ENCODE results near the gene ZNF408.

DNA sequence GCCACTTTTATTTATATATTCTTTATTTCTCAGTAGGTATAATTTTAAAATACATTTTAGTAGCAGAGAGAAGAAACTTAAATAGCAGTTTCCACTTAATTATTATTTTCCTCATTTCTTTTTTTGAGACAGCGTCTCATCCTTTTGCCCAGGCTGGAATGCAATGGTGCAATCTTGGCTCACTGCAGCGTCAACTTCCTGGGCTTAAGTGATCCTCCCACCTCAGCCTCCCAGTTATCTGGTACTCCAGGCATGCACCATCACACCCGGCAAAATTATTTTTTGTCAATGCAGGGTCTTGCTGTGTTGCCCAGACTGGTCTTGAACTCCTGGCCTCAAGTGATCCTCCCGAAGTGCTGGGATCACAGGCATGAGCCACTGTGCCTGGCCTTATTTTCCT is 45.2 kb upstream of the ZNF408 start:
- TF ChIP-seq, protein P1, sequence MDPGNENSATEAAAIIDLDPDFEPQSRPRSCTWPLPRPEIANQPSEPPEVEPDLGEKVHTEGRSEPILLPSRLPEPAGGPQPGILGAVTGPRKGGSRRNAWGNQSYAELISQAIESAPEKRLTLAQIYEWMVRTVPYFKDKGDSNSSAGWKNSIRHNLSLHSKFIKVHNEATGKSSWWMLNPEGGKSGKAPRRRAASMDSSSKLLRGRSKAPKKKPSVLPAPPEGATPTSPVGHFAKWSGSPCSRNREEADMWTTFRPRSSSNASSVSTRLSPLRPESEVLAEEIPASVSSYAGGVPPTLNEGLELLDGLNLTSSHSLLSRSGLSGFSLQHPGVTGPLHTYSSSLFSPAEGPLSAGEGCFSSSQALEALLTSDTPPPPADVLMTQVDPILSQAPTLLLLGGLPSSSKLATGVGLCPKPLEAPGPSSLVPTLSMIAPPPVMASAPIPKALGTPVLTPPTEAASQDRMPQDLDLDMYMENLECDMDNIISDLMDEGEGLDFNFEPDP (CRISPR knock-in tag; conservative IDR thresholded peaks at IDR 0.05) = no peak
- TF ChIP-seq SP1 (IDR thresholded peaks at IDR 0.05) (no peak), SP1 (CRISPR knock-in tag; IDR thresholded peaks at IDR 0.05) (no peak), SOX5 (CRISPR knock-in tag; IDR thresholded peaks at IDR 0.05; ENCODE audit: borderline replicate concordance) (no peak), SMARCE1 (IDR thresholded peaks at IDR 0.05; ENCODE audit: borderline replicate concordance) (no peak), ZFAT (CRISPR knock-in tag; conservative IDR thresholded peaks at IDR 0.05) (no peak), FOSL2 (CRISPR knock-in tag; IDR thresholded peaks at IDR 0.05) (no peak), MAFF (IDR thresholded peaks at IDR 0.05; ENCODE audit: low read depth, low read length) (no peak), RBFOX2 (IDR thresholded peaks at IDR 0.05; ENCODE audit: low read depth, low read length) (no peak), SUZ12 (IDR thresholded peaks at IDR 0.05; ENCODE audit: low read depth, low read length) (no peak), GATAD1 (CRISPR knock-in tag; IDR thresholded peaks at IDR 0.05) (no peak)
- TF ChIP-seq, protein P2, sequence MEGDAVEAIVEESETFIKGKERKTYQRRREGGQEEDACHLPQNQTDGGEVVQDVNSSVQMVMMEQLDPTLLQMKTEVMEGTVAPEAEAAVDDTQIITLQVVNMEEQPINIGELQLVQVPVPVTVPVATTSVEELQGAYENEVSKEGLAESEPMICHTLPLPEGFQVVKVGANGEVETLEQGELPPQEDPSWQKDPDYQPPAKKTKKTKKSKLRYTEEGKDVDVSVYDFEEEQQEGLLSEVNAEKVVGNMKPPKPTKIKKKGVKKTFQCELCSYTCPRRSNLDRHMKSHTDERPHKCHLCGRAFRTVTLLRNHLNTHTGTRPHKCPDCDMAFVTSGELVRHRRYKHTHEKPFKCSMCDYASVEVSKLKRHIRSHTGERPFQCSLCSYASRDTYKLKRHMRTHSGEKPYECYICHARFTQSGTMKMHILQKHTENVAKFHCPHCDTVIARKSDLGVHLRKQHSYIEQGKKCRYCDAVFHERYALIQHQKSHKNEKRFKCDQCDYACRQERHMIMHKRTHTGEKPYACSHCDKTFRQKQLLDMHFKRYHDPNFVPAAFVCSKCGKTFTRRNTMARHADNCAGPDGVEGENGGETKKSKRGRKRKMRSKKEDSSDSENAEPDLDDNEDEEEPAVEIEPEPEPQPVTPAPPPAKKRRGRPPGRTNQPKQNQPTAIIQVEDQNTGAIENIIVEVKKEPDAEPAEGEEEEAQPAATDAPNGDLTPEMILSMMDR (CRISPR knock-in tag; IDR thresholded peaks at IDR 0.05) = no peak
- TF ChIP-seq, protein P3, sequence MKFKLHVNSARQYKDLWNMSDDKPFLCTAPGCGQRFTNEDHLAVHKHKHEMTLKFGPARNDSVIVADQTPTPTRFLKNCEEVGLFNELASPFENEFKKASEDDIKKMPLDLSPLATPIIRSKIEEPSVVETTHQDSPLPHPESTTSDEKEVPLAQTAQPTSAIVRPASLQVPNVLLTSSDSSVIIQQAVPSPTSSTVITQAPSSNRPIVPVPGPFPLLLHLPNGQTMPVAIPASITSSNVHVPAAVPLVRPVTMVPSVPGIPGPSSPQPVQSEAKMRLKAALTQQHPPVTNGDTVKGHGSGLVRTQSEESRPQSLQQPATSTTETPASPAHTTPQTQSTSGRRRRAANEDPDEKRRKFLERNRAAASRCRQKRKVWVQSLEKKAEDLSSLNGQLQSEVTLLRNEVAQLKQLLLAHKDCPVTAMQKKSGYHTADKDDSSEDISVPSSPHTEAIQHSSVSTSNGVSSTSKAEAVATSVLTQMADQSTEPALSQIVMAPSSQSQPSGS (CRISPR knock-in tag; IDR thresholded peaks at IDR 0.05) = no peak
